ENCODE data around the gene GAK. TPM values are rescaled to one million over a fixed set of nuclear protein-coding genes. Genes with fewer than 3 reads are reported as not detected.

Gene GAK
- total and polyA plus RNA-seq, 2 of the 13 experiments (the other 11 are each of a cell fraction or from before 2014, with no cell fraction given): 17.5 to 44.3 TPM

DNA sequence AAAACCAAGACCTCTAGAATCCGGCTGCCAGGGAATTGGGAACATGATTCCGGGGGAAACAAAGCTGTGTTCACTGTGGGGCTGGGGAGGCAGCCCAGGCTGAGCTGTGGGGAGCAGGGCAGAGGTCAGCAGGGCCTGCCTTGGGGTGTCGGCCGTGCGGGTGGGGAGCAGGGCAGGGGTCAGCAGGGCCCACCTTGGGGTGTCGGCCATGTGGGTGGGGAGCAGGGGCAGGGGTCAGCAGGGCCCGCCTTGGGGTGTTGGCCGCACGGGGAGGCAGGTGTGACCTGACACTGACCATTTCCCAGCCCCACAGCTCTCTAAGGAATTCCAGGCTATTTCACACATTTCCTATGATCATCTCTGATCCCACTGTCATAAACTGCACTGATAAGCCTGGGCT is 60.6 kb downstream of the GAK start:
- Histone ChIP-seq H3K9ac (ENCODE audit: insufficient read depth, low read depth, low read length) (no peak overlapping the region), H3K4me1 (ENCODE audit: insufficient read depth, low read length) (peaks cover 21% of the 10 kb centered on the region), H3K4me3 (replicated peaks in 1 of 3; ENCODE audit: insufficient read depth in 1 of 3, low read depth in 2 of 3, low read length in 3 of 3) (no peak overlapping the region), H3K27ac (ENCODE audit: extremely low read length, insufficient read depth, low read length) (no peak overlapping the region), H4K20me1 (ENCODE audit: insufficient read depth, low read length) (no peaks in the 10 kb centered on the region), H3K79me2 (ENCODE audit: insufficient read depth, low read length) (no peaks in the 10 kb centered on the region), H3K9me3 (ENCODE audit: low read length) (no peaks in the 10 kb centered on the region), H3K27me3 (ENCODE audit: control insufficient read depth in 1 of 2, insufficient read depth in 2 of 2, low read length in 2 of 2) (no peaks in the 10 kb centered on the region), H2AFZ (ENCODE audit: low read length) (no peak overlapping the region), H3K36me3 (replicated peaks in 1 of 2; ENCODE audit: control insufficient read depth in 1 of 2, insufficient read depth in 2 of 2, low read length in 2 of 2) (peaks cover 9 to 29% of the 10 kb centered on the region in 2 experiments), H3K4me2 (ENCODE audit: low read depth, low read length) (no peak overlapping the region)
- intact Hi-C loops (cut with micrococcal nuclease; ENCODE audit: unreplicated experiment): no loop called here
- no peak for DNase-seq (ENCODE audit: low spot score)
- CTCF ChIA-PET (ENCODE audit: low intra/inter-chr PET ratio, low total read pairs): no interaction called here
- FAIRE-seq: no peak
- 95% methylated on average over 6 of the region's 9 CpGs for WGBS (ENCODE audit: low lambda C conversion rate)
- no TSS peak for BruUV-seq (replicated peaks)
- TF ChIP-seq BRD4 (CRISPR knock-in tag; IDR thresholded peaks at IDR 0.05) (no peak), ZNF460 (CRISPR knock-in tag; IDR thresholded peaks at IDR 0.05; ENCODE audit: borderline replicate concordance) (no peak), ZNF44 (CRISPR knock-in tag; IDR thresholded peaks at IDR 0.05) (no peak), RBFOX2 (IDR thresholded peaks at IDR 0.05; ENCODE audit: low read depth, low read length) (no peak), NFKBIZ (CRISPR knock-in tag; IDR thresholded peaks at IDR 0.05) (no peak), ZNF160 (CRISPR knock-in tag; IDR thresholded peaks at IDR 0.05) (no peak), ZC3H4 (CRISPR knock-in tag; IDR thresholded peaks at IDR 0.05; ENCODE audit: borderline replicate concordance) (no peak), ELF4 (CRISPR knock-in tag; IDR thresholded peaks at IDR 0.05; ENCODE audit: borderline replicate concordance) (no peak), TCF7 (IDR thresholded peaks at IDR 0.05; ENCODE audit: low read depth) (no peak)
- TF ChIP-seq, protein P1, sequence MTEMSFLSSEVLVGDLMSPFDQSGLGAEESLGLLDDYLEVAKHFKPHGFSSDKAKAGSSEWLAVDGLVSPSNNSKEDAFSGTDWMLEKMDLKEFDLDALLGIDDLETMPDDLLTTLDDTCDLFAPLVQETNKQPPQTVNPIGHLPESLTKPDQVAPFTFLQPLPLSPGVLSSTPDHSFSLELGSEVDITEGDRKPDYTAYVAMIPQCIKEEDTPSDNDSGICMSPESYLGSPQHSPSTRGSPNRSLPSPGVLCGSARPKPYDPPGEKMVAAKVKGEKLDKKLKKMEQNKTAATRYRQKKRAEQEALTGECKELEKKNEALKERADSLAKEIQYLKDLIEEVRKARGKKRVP (CRISPR knock-in tag; IDR thresholded peaks at IDR 0.05): no peak
- TF ChIP-seq, protein P2, sequence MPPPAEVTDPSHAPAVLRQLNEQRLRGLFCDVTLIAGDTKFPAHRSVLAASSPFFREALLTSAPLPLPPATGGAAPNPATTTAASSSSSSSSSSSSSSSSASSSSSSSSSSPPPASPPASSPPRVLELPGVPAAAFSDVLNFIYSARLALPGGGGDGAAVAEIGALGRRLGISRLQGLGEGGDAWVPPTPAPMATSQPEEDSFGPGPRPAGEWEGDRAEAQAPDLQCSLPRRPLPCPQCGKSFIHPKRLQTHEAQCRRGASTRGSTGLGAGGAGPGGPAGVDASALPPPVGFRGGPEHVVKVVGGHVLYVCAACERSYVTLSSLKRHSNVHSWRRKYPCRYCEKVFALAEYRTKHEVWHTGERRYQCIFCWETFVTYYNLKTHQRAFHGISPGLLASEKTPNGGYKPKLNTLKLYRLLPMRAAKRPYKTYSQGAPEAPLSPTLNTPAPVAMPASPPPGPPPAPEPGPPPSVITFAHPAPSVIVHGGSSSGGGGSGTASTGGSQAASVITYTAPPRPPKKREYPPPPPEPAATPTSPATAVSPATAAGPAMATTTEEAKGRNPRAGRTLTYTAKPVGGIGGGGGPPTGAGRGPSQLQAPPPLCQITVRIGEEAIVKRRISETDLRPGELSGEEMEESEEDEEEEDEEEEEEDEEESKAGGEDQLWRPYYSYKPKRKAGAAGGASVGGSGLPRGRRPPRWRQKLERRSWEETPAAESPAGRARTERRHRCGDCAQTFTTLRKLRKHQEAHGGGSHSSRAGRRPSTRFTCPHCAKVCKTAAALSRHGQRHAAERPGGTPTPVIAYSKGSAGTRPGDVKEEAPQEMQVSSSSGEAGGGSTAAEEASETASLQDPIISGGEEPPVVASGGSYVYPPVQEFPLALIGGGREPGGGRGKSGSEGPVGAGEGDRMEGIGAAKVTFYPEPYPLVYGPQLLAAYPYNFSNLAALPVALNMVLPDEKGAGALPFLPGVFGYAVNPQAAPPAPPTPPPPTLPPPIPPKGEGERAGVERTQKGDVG (CRISPR knock-in tag; IDR thresholded peaks at IDR 0.05; ENCODE audit: borderline replicate concordance): no peak
- in situ Hi-C loops (cut with HindIII; ENCODE audit: extremely low pct_ligation_motif_present, low pct_unique_long_range_greater_than_20kb): no loop called here
- ATAC-seq: no peak
- POLR2A ChIA-PET: no interaction called here
